Calu3 (cell line): ENCODE results near the gene RP9. TPM values are rescaled to one million over a fixed set of nuclear protein-coding genes. Genes with fewer than 3 reads are reported as not detected.
A peak's percentile ranks its signal among the peaks of the same experiment; 100 is the strongest.

ENCODE experiments used
- BruUV-seq: library from RNA; stranded (reverse); fragments of 400-500 nt; replicated peaks from 2 replicates; lab custom pipeline; 2021; lab: Mats Ljungman, UMichigan
- CTCF ChIA-PET: fragments of 300-600 bp; sonication (Branson Sonifier 250); formaldehyde crosslinking; loops from one replicate; lab custom pipeline; 2022; ENCODE audit warnings: antibody characterized with exemption; lab: Charles Lee
- DNase-seq: peaks from one replicate; pipeline ENCODE4 v3.0.0; 2022
- H3K27ac Mint-ChIP-seq: one replicate; pipeline ENCODE4 v1.8.0; 2022; ENCODE audit warnings: mixed read lengths; ENCODE audit not compliant: unreplicated experiment
- H3K27me3 Mint-ChIP-seq: one replicate; pipeline ENCODE4 v1.8.0; 2022; ENCODE audit warnings: mixed read lengths; ENCODE audit not compliant: unreplicated experiment
- H3K36me3 Mint-ChIP-seq: one replicate; pipeline ENCODE4 v1.8.0; 2022; ENCODE audit warnings: mild to moderate bottlenecking, moderate library complexity, mixed read lengths; ENCODE audit not compliant: insufficient read depth, unreplicated experiment
- H3K4me1 Mint-ChIP-seq: one replicate; pipeline ENCODE4 v1.8.0; 2022; ENCODE audit warnings: mild to moderate bottlenecking, low read depth, mixed read lengths; ENCODE audit not compliant: unreplicated experiment
- H3K4me3 Mint-ChIP-seq: one replicate; pipeline ENCODE4 v1.8.0; 2022; ENCODE audit warnings: mild to moderate bottlenecking, low read depth, moderate library complexity, mixed read lengths; ENCODE audit not compliant: unreplicated experiment
- H3K9me3 Mint-ChIP-seq: one replicate; pipeline ENCODE4 v1.8.0; 2022; ENCODE audit warnings: low read depth, mixed read lengths; ENCODE audit not compliant: unreplicated experiment
- CTCF ChIP-seq: fragments of 200-600 bp; IDR thresholded peaks from one replicate; pipeline ENCODE4 v1.8.0; 2022; ENCODE audit warnings: antibody characterized with exemption; ENCODE audit not compliant: unreplicated experiment
- intact Hi-C: fragments of 100-400 bp; cut with micrococcal nuclease; formaldehyde crosslinking; loops from one replicate; pipeline ENCODE4 v1.10.0; 2022; ENCODE audit not compliant: unreplicated experiment
- total RNA-seq: library from RNA; stranded (reverse); gene quantifications from 2 replicates; pipeline ENCODE4 v1.2.3, GENCODE V29; 2022

Gene RP9
- total RNA-seq, 1 experiment from 2014 or later, result 37.2 TPM

GRCh38 chr7:33155811-33156210, 46.6 kb upstream of the RP9 start:
- Mint-ChIP-seq H3K27me3 (no peaks in the 10 kb centered on the region), H3K4me1 (no peaks in the 10 kb centered on the region), H3K9me3 (no peaks in the 10 kb centered on the region), H3K27ac (no peak overlapping the region), H3K4me3 (no peak overlapping the region), H3K36me3 (no peaks in the 10 kb centered on the region)
- CTCF ChIA-PET, result no interaction called here
- intact Hi-C loops, result no loop called here
- no TSS peak for BruUV-seq
- no peak for DNase-seq
- TF ChIP-seq CTCF, result no peak

GRCh38 chr7:33152087-33152486, 42.9 kb upstream of the RP9 start:
- no TSS peak for BruUV-seq
- H3K27me3 Mint-ChIP-seq, result no peaks in the 10 kb centered on the region
- intact Hi-C loops, result no loop called here

GRCh38 chr7:33145156-33145555, 36.0 kb upstream of the RP9 start:
- BruUV-seq, result no TSS peak
- peaks cover 2% of the 10 kb centered on the region for H3K9me3 Mint-ChIP-seq
- CTCF ChIA-PET, result no interaction called here
- no peak for TF ChIP-seq CTCF
- no peaks in the 10 kb centered on the region for H3K4me1 Mint-ChIP-seq
- intact Hi-C loops, result no loop called here
- H3K4me3 Mint-ChIP-seq, result no peak overlapping the region
- H3K36me3 Mint-ChIP-seq, result no peaks in the 10 kb centered on the region
- H3K27me3 Mint-ChIP-seq, result no peaks in the 10 kb centered on the region
- no peak overlapping the region for H3K27ac Mint-ChIP-seq
- DNase-seq, result no peak

More at GRCh38 chr7:33152087-33152486, 42.9 kb upstream of the RP9 start:
- Mint-ChIP-seq H3K9me3 (no peaks in the 10 kb centered on the region), H3K27ac (no peak overlapping the region), H3K4me3 (no peak overlapping the region), H3K36me3 (no peaks in the 10 kb centered on the region), H3K4me1 (no peaks in the 10 kb centered on the region)
- no peak for DNase-seq
- no peak for TF ChIP-seq CTCF
- CTCF ChIA-PET, result interaction anchor here (0.6 kb wide), 1 partner anchor 94 kb away, joined by 3 read pairs; no protein-coding TSS in a partner anchor

GRCh38 chr7:33143996-33144718, 35.0 kb upstream of the RP9 start:
- H3K4me1 Mint-ChIP-seq, result no peaks in the 10 kb centered on the region
- BruUV-seq, result no TSS peak
- no peaks in the 10 kb centered on the region for H3K27me3 Mint-ChIP-seq
- intact Hi-C loops, result no loop called here
- DNase-seq, result peak; percentile 12
- CTCF ChIA-PET, result no interaction called here
- TF ChIP-seq CTCF, result no peak
- H3K4me3 Mint-ChIP-seq, result no peak overlapping the region
- no peak overlapping the region for H3K27ac Mint-ChIP-seq
- H3K36me3 Mint-ChIP-seq, result no peaks in the 10 kb centered on the region
- peaks cover 2% of the 10 kb centered on the region for H3K9me3 Mint-ChIP-seq
